Urinary bladder (tissue), 4 donors: ENCODE measurements around the gene ZNF740. TPM values are rescaled to one million over a fixed set of nuclear protein-coding genes. Genes with fewer than 3 reads are reported as not detected.

ENCODE experiments used
- DNase-seq: peaks from one replicate; pipeline ENCODE4 v3.0.0-alpha.2; 2015; ENCODE audit errors: extremely low spot score
- H3K27ac ChIP-seq: one replicate; pipeline ENCODE4 v1.5.1; 2013; ENCODE audit warnings: low read depth, mild to moderate bottlenecking, moderate library complexity
- H3K36me3 ChIP-seq: one replicate; pipeline ENCODE4 v1.6.1; 2013; ENCODE audit warnings: mild to moderate bottlenecking, moderate library complexity; ENCODE audit not compliant: insufficient read depth
- H3K4me1 ChIP-seq: one replicate; pipeline ENCODE4 v1.6.1; 2013; ENCODE audit warnings: mild to moderate bottlenecking, moderate library complexity; ENCODE audit not compliant: insufficient read depth
- H3K4me3 ChIP-seq: one replicate; pipeline ENCODE4 v1.5.1; 2013; ENCODE audit warnings: low read depth, low read length
- WGBS: extraction: QIAGEN DNeasy Blood & Tissue Kit; methylation state at CpG from one replicate; pipeline ENCODE4 v1.1.7; 2013; 5-methylcytosine and 5-hydroxymethylcytosine counted together
- polyA plus RNA-seq: library from polyadenylated mRNA; stranded (reverse); fragments of 200-250 nt; gene quantifications from one replicate; pipeline ENCODE4 v1.2.3, GENCODE V29; 2013
- total RNA-seq: library from RNA; depleted of rRNA; stranded (reverse); fragments of >200 nt; gene quantifications from one replicate; pipeline ENCODE4 v1.2.3, GENCODE V29; 2014
- donor health status: healthy with polysubstance abuse.
- donor health status: healthy.

ZNF740 gene
- total and polyA plus RNA-seq, 2 donors, result 13.5 to 22.9 TPM

DNA sequence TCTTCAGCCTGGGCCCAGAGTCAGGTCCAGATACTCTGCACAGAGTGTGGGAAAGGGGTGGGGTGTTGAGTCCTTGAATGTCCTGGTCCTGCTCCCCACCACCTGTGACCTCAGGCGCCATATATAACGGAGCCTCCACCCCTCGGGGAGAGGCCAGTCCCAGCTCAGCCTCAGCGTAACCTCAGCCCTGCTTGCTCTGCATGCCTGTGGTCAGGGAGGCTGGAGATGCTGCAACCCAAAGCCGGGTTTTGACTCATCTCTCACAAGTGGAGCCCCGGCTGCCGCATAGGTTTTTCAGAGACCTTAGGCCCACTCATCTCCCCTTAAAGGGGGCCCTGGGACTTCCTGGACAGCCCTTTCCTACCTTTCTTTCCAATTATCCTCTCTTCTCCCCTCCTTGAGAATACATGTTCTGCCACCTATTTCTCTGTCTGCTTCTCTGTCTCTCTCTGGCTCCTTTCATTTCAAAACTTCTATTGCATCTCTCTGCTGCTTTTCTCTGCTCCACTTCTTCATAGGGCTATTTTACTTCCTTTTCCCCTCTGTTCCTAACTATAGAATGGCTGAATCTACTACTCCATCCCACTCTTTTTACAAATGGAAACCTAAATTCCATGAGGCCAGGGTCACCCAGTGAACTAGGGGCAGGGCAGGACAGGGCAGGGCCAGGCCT is 25.4 kb downstream of the ZNF740 start:
- Histone ChIP-seq H3K4me3 (no peak overlapping the region), H3K27ac (no peak overlapping the region), H3K4me1 (peaks cover 2% of the 10 kb centered on the region), H3K36me3 (no peaks in the 10 kb centered on the region)
- no peak for DNase-seq
- WGBS, result 55% methylated on average over 7 of the region's 7 CpGs

DNA sequence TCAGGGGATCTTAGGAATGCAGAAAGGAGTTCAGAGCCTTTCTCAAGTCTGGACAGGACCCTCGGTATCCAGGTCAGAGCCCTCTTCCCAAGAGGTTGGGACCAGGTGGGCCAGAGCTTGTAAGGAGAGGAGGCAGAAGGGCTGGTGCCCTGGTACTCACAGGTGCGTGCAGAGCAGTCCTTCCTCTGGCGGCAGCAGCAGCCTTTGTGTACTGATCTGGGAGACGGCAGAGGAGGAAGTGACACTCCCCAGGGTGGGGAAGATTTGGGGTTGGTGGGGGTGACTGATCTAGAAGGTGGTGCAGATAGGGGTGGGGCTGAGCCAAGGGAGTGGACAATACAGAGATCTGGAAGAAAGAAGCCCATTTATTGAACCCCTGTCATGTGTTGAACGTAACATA is 26.5 kb downstream of the ZNF740 start, which contains the start of gene ITGB7:
Gene ITGB7 (minus strand): TSS at position 210 of the 400 bp plus-strand sequence. CDS start 6,808 bp downstream, outside the sequence.
- Histone ChIP-seq H3K4me1 (no peaks in the 10 kb centered on the region), H3K27ac (no peak within 1 kb of the TSS), H3K4me3 (no peak within 1 kb of the TSS), H3K36me3 (no peaks in the 10 kb centered on the region)
- 47% methylated on average over 5 of the region's 5 CpGs for WGBS
- no peak for DNase-seq

DNA sequence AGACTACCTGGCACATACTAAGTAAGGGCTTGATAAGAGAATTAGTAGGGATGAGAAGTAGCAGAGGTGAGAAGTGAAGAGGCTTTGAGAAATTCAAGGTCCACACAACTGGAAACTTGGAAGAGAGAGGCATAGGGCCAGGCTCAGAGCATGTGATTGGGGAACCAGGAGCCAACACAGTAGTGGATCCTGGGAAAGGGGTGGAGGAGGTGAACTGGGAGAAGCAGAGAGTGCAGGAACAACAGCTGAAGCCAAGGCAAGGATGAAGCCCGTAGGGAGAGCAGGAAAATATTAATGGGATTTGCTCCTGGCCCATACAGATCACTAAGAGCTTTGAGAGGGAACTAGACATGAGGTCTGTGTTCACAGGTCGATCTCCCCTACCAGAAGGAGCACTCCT is 27.9 kb downstream of the ZNF740 start:
- no peaks in the 10 kb centered on the region for H3K36me3 ChIP-seq
- WGBS, result 44% methylated on average over 2 of the region's 2 CpGs
- DNase-seq, result no peak
- H3K27ac ChIP-seq, result no peak overlapping the region
- no peaks in the 10 kb centered on the region for H3K4me1 ChIP-seq
- no peak overlapping the region for H3K4me3 ChIP-seq

DNA sequence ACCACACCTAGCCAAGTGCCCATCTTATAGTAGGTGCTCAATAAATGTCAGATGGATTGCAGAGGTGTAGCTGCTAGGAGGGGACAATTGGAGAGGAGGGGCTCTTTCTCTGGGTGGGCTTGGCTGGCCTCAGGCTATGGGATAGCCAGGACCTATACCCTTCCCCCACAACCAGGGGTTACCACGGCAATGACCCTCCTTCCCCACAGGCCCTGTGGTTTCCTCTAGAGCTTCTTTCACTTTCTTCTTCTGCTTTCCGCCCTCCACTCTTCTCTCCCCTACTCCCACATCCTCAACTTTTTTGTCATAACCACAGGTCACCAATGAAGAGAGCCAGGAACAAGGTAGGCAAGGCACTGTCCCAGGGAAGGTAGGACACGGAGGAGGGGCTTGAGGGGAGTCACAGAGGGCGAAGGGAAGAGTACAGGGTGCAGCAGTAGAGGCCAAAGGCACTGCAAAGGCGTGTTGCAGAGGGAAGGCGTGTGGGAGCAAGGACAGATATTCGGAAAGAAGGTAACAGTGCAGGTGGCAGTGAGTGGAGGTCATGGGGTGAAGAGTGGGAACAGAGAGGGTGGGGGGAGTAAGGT is 28.4 kb downstream of the ZNF740 start:
- no peaks in the 10 kb centered on the region for H3K36me3 ChIP-seq
- no peak for DNase-seq
- H3K4me1 ChIP-seq, result no peaks in the 10 kb centered on the region
- no peak overlapping the region for H3K27ac ChIP-seq
- no peak overlapping the region for H3K4me3 ChIP-seq
- 71% methylated on average over 7 of the region's 7 CpGs for WGBS

DNA sequence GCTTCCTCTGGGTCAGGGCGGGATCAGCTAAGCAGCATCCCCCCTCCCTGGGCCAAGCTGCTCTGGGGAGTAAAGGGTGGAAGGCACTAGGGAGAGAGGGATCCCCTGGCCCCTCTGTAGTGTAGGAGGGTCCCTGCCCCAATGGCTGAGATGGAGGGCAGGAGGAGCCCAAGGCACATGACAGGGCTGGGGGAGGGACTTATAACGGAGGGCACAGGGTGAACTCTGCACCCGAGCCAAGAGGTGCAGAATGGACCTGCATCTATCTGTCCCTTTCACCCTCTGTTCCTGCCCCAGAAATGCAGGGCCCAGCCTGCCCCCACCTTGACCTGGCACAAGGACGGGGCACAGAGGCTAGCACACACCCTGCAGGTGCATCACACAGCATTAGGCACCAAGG is 30.3 kb downstream of the ZNF740 start:
- Histone ChIP-seq H3K36me3 (peaks cover 4% of the 10 kb centered on the region), H3K27ac (no peak overlapping the region), H3K4me3 (no peak overlapping the region), H3K4me1 (no peaks in the 10 kb centered on the region)
- no peak for DNase-seq
- 69% methylated on average over 4 of the region's 4 CpGs for WGBS

DNA sequence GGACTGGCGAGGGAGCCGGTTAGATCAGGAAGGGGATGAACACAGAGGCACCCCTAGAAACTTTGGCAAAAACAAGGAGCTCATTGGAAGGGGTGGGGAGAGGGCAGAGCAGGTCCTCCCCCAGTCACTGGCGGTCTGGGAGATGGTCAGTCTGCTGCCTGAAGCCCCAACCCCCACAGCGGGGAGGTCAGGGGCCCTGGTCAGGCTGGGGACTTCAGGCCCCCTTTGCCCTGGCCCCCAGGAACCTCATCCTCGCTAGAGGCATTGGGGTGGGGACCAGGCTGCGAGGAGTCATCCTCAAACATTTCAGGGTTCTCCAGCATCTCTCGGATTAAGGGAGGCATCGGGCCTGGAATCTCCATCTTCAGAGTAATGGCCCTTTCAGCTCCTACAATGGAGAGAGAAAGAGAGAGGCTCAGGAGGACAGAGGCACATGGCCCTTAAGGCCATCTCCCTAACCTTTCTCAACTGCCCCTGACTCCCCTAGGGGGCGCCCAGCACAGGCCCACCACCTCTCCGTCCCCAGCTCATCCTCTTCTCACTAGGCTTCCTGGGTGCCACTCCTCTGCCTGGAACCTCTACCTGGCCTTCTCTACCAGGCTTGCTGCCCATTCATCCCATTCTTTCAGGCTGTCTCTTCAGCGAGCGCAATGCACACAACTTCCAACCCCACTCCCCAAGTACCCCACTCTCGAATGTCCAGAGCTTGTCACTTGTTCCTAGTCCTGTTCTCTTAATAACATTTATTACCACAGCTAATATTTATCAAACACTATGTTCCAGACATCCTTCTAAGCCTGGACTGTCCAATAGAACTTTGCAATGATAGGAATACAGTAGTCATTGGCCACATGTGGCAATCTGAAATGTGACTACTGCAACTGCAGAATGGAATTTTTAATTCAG is 31.2 kb downstream of the ZNF740 start:
- Histone ChIP-seq H3K36me3 (peaks cover 4% of the 10 kb centered on the region), H3K4me1 (no peaks in the 10 kb centered on the region), H3K27ac (no peak overlapping the region), H3K4me3 (no peak overlapping the region)
- DNase-seq, result no peak
- 88% methylated on average over 13 of the region's 13 CpGs for WGBS

DNA sequence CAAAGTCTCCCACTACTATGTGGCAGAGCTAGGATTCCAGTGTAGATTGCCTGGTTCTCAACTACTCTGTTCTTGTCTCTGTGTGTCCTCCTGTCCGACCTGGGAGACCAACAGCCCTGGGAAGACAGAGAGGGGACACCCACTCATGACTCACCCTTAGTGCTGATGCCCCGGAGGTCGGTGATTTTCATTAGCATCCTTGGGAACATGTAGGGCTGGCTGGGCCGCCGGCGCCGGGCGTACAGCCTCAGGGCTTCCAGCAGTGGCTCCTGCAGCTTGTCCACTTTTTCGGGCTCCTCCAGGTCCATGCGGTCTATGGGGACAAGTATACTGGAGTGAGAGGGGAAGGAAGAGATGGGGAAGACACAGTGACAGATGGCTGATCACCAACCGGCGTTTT is 32.4 kb downstream of the ZNF740 start:
- H3K36me3 ChIP-seq, result peaks cover 4% of the 10 kb centered on the region
- DNase-seq, result no peak
- 61% methylated on average over 12 of the region's 12 CpGs for WGBS
- H3K4me1 ChIP-seq, result no peaks in the 10 kb centered on the region
- H3K4me3 ChIP-seq, result no peak overlapping the region
- no peak overlapping the region for H3K27ac ChIP-seq

DNA sequence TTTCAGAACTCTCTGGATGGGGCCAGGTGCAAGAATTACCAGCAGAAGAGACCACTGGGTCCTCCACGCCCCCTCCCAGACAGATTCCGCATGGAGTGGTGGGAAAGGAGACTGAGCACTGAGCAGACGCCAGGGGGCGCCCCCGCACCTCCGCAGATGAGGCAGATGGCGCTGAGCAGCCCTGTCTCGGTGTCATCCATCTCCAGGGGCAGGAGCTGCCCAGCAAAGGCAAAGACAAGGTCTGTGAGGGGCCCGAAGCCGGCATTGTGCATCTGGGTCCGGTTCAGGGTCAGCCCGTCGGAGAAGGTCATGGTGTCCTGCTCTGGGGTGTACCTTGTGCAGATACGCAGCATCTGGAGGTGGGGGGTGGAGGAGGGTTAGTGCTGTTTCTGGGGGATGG is 32.8 kb downstream of the ZNF740 start:
- no peaks in the 10 kb centered on the region for H3K4me1 ChIP-seq
- no peak overlapping the region for H3K27ac ChIP-seq
- peaks cover 4% of the 10 kb centered on the region for H3K36me3 ChIP-seq
- no peak for DNase-seq
- 13% methylated on average over 14 of the region's 14 CpGs for WGBS
- H3K4me3 ChIP-seq, result no peak overlapping the region

DNA sequence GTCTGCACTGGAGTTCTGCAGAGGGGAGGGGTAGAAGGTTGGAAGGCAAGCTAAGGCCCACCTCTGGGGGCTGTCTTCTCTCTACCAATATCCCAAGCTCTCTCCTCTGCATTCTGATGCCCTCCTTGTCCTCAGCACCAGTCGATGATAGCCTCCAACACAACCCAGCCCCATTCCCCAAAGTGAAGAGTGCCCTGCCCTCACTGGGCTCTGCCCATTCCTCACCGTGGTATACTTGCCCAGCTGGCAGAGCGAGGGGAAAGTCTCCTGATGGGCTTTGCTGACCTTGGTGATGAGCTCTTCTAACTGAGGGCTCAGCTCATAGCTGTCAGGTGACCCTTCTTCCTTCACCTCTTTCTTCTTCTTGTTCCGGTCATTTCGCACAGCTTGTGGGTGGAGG is 33.7 kb downstream of the ZNF740 start:
- DNase-seq, result no peak
- peaks cover 4% of the 10 kb centered on the region for H3K36me3 ChIP-seq
- no peak overlapping the region for H3K4me3 ChIP-seq
- 79% methylated on average over 5 of the region's 5 CpGs for WGBS
- H3K27ac ChIP-seq, result no peak overlapping the region
- no peaks in the 10 kb centered on the region for H3K4me1 ChIP-seq

DNA sequence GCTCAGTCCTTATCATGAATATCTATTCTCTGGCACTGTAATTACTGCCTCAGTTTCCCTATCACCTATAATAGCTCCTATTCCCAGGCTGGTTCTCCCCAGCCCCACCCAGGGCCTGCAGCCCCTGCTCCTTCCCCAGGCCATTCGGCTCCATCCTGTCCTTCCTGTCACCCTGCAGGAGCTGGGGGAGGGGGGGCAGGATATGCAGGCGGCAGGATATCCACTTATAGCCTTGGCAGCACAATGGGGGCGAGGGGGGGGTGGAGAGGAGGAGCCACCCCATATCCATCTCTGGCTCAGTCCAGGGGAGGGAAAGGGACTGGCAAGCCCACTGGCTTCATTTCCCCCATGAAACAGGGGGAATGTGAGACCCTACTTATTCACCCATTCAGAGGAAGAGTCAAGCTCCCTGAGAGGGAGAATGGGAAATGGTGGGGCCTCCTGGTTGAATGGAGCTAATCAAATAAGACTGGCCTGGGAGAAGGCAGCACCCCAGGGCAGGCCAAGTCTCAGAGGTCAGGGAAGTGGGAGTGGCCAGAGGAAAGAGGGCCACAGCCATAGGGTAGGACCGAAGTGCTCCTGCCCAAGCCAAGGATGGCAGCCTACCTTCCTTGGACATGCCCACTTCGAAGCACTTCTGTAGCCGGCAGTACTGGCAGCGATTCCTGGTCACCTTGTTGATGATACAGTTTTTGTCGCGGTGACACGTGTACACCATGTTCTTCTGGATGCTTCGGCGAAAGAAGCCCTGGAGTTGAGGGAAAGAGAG is 34.3 kb downstream of the ZNF740 start:
- 70% methylated on average over 12 of the region's 12 CpGs for WGBS
- H3K27ac ChIP-seq, result no peak overlapping the region
- no peak overlapping the region for H3K4me3 ChIP-seq
- H3K4me1 ChIP-seq, result no peaks in the 10 kb centered on the region
- peaks cover 4% of the 10 kb centered on the region for H3K36me3 ChIP-seq
- DNase-seq, result no peak

DNA sequence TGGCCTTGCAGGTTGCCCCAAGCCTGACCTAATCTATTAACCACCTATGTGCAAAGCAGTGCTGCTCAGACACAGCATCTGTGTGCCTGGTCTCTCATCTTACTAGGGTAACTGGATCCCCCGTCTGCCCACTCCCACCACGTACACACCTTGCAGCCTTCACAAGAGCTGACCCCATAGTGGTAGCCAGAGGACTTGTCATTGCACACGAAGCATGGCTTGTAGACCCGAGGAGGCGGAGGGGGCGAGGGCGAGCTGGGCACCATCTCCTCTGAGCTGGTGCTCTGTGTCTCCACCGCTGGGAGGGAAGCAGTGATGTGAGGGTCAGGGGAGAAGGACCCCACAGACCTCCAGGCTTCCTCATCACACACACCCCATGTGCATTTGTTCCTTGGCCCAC is 35.0 kb downstream of the ZNF740 start:
- DNase-seq, result no peak
- H3K36me3 ChIP-seq, result peaks cover 4% of the 10 kb centered on the region
- WGBS, result 80% methylated on average over 8 of the region's 8 CpGs
- no peaks in the 10 kb centered on the region for H3K4me1 ChIP-seq
- no peak overlapping the region for H3K27ac ChIP-seq
- H3K4me3 ChIP-seq, result no peak overlapping the region

DNA sequence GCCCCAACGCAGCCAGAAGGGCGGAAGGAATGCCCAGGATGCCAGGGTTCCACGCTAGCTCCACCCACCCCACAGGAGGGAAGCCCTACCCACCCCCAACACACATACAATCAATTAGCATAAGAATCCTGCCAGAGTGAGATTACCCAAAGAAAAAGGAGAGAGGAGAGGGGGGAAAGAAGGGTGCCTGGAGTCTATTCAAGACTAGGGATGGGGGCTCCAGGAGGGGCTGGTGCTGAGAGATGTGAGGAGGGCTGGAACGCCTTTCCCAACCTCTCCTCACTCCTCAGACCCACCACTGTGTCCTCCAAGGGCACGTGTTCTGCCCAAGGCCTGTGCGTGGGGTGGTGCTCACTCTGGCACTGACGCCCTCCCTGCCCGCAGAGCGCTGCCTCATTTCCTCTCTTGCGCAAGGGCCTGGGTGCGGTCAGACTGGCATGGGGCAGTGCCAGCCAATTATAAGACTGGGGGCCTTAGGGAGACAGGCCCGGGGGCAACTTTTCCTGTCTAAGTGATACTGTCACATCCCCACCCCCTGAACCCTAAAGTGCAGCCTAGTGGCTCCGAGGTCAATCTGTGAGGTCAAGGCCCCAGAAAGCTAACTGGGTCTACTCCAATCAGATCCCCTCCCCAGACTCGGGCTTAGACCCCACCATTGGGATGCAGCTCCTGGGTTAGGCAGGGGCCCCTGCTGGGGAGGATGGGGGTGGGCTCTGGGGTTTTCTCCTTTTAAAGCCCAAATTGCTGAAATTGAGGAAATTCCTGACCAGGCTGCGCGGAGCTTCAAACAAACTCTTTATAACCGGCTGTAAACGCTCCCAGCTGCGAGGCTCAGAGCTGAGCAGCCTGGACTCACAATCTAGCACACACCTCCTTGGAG is 36.8 kb downstream of the ZNF740 start:
- Histone ChIP-seq H3K4me3 (no peak overlapping the region), H3K27ac (peak overlapping the region; percentile 76), H3K36me3 (peaks cover 4% of the 10 kb centered on the region), H3K4me1 (no peaks in the 10 kb centered on the region)
- no peak for DNase-seq
- 49% methylated on average over 19 of the region's 19 CpGs for WGBS
